CD4-positive, alpha-beta T cell treated with Interleukin-6 for 4 hours (primary cell): ENCODE results near the gene PPP2R5C.
"Not testable (repeated sequence)": the region's sequence is repeated elsewhere in the genome, so short reads cannot be mapped to it uniquely, and the experiment has no call there.

Source experiments
- DNase-seq: peaks from one replicate; pipeline ENCODE4 v3.0.0-alpha.2; 2020; ENCODE audit warnings: mixed read lengths

The PPP2R5C gene

DNA sequence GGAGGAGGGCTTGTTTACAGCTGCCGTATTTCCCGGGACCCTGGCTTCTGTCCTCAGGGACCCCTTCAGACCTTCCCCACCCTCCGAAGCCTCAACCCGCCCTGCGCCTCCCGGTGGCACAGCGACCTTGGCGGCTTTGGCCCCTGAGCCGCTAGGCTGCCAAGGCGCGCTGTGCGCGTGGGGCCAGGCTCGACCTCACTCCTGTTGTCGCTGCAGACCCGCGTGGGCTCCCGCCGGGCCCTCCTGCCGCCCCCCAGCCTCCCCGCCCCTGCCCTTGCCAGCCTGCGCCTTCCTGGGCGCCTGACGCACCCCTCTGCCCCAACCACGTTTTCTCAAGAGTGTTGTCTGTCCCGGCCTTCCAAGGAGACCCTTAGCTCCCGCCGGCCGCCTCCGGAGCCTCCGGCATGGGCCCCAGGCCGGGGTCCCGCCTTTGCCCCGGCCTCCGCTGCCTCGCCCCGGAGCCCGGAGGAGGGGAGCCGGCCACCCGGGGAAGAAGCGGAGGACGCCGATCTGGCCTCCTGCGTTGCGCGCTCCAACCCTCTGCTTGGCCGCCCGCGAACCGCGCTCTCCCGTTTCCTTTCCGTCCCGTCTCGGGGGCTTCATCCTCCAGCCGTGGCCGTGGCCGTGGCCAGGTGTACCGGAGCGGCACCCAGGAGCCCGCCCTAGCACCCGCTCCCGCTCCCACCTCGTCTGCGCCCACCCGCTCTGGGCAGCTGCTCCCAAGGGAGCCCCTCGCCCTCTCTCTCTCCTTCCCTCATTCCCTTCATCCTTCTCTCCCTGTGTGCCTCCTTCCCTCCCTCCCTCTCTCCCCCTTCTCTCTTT lies 19.9 kb downstream of the PPP2R5C start:
- DNase-seq: peak; percentile 41

DNA sequence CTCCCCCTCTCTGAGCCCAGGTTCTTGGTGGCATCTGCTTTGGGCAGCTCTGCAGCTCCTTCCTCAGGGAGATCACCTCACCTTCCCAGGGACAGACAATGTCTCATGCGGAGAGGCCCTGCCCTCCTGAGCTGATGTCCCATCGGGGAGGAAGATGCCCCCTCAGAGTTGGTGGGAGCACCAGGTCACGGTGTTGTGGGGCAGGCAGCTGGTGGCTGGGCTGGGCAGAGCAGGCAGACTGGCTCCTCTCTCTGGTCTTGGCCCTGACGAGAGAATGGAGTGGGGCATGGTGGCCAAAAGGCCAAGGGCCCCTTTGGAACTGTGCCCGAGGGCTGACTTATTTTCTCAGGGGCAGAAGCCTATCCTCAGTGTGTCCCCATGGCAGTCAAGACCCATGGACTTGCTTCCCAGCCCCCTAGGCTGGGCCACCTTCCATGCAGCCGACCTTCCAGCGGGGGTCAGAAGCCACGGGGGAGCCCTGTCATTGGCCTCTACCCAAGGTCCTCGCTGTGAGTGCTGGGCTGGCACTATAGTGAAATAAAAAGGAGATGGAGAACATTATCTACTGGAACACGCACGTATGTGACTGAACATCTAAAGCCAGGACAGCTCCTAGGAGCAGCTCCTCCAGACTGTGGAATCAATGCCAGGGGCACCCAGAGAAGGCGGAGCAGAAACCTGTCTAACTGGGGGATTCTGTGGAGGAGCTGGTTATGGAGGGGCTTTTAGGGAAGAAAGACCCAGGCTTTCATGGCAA lies 21.9 kb downstream of the PPP2R5C start:
- no peak for DNase-seq

DNA sequence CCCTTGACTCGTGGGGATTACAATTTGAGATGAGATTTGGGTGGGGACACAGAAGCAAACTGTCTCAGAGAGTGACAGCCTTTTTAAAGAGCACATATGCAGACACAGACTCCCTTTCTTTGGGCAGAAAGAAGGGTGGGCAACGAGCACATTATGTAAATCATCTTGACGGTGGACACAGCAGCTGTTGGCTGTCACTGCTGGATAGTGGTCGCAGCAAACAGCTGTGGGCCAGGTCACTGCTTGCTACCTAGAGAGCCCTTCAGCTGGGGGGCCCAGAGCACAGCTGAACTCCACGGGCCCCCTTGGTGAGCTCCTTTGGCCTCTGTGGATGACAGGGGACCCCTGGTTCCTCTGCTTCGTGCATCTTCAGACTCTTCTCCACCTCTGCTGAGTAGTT lies 23.1 kb downstream of the PPP2R5C start:
- no peak for DNase-seq

GRCh38 chr14:101788016-101788635 lies 26.6 kb downstream of the PPP2R5C start:
- DNase-seq: no peak

DNA sequence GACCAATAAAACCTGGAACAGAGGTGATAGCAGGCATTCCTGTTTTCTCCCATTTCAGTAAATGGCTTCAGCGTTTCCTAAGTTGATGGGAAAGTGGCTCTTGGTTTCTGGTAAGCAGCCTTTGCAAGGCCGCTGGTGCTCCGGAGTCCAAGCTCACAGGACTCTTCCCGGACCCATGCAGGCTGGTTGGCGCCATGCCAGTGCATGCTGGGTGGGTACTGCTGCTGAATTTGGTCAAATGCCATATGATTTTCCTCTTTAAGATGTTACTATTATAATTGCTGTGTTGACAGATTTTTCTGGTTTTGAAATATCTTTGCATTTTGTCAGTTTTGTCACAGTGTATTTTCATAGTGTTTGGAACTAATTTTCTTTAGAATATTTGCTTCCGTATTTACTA lies 27.7 kb downstream of the PPP2R5C start:
- DNase-seq: no peak

GRCh38 chr14:101790232-101790631 lies 28.7 kb downstream of the PPP2R5C start:
- no peak for DNase-seq

DNA sequence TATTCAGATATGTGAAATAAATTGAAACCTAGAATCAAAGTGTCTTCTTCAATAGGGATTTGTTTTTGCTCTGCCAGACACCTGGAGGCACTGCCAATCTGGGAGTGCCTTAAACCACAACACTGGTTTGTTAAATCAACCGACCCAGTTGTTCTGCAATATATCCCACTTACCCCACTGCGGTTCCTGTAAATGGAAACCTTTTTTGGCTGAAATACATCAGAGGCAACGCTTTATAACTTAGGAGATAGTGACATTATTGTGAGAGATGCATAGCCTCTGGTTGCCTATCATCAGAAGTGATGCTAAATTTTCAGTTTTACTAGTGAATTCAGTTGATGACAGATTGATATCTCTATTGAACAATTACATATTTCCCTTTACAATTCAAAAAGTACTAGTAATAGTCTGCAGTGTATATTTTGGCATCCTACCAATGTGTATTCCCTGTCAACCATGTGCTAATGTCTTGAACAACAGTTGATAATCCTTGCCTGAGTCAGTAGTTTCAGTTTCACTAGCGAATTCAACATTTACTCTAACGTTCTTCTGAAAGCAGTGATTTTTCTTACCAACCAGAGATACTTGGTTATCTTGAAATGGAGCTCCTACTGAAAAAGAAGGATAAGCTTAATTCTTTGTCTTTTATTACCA lies 30.5 kb downstream of the PPP2R5C start:
- DNase-seq: no peak

GRCh38 chr14:101796016-101796415 lies 34.5 kb downstream of the PPP2R5C start:
- DNase-seq: no peak

GRCh38 chr14:101796479-101796878 lies 35.0 kb downstream of the PPP2R5C start:
- no peak for DNase-seq

GRCh38 chr14:101797856-101798255 lies 36.3 kb downstream of the PPP2R5C start:
- DNase-seq: no peak

GRCh38 chr14:101804373-101804772 lies 42.9 kb downstream of the PPP2R5C start:
- DNase-seq: not testable (repeated sequence)

DNA sequence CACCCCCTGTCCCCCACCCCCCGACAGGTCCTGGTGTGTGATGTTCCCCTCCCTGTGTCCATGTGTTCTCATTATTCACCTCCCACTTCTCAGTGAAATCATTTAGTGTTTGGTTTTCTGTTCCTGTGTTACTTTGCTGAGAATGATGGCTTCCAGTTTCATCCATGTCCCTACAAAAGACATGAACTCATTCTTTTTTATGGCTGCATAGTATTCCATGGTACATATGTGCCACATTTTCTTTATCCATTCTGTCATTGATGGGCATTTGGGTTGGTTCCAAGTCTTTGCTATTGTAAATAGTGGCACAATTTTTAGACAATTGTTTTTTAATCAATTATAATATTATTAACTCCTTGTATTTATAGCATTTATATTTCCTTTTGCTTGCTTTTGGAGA lies 44.7 kb downstream of the PPP2R5C start:
- DNase-seq: not testable (repeated sequence)

- DNase-seq: no peak
Observed at GRCh38 chr14:101808020-101808641, 46.6 kb downstream of the PPP2R5C start.

GRCh38 chr14:101808894-101809670 lies 47.6 kb downstream of the PPP2R5C start:
- DNase-seq: no peak

- DNase-seq: peak; percentile 87
Observed at GRCh38 chr14:101809671-101810514, 48.4 kb downstream of the PPP2R5C start.

DNA sequence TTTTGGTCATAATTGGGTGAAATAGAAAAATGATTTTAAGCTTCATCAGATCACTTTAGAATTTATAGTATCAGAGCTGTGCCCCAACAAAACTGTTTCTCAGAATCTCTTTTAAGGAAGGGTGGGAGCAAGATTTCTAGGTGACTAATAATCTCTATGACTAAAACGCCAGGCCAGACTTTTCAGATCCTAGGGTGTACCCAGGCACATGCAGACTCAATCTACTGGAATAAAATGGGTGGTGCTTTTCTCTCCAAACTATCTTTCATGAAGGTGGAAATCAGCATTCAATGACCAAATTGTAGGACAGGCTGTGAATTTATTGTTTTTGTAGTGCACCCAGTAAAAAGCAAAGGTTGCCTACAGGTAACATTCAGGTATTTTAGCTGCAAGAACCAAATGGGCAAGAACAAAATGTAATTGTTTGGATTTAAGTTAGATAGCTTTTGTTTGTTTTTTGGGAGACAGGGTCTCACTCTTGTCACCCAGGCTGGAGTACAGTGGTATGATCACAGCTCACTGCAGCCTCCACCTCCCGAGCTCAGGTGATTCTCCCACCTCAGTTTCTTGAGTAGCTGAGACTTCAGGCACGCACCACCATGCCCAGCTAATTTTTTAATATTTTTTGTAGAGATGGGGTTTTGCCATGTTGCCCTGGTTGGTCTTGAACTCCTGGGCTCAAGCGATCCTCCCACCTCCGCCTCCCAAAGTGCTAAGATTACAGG lies 49.5 kb downstream of the PPP2R5C start:
- peak; percentile 46 for DNase-seq

DNA sequence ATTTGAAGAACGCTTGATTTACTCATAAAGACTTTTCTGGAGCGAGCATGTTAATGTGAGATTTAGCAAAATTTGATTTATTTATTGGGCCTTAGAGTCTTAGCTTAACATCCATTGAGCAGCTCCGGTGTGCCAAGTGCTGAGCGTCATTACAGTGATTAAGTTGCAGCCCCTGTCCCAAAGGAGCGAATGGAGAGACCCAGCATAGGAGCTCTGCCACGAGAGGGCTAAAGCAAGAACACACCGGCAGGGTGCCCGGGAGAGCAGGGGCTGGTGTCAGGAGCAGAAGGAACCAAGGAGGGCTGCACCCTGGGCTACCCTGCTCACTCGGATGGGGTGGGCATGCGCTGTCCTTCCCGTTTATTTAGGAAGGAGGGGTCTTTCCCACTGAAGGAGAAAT lies 50.6 kb downstream of the PPP2R5C start:
- peak; percentile 46 for DNase-seq

DNA sequence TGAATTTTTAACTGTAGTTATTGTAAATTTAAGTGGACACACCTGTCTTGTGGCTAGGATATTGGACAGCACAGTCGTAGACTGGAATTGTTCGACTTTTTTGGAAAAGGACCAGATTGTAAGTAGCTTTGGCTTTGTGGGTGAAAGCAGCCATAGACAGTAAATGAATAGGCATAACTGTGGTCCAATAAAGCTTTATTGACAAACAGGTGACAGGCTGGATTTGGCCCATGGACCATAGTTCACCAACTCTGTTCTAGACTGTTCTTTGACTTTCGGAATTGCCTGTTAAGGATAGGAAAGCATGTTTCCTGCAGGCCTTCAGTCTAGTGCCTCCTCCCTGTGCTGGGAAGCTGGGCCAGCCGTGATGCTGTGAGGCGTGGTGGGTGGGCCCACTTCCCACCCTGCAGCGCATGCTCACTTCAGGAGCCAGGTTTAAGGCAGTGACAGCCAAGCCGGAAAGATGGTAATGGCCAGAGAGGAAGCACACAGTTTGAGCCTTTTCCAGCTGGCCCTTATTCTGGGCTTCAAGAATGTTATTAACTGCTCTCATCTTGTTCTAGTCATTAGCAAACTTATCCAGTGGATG lies 51.8 kb downstream of the PPP2R5C start:
- peak; percentile 28 for DNase-seq

- DNase-seq: no peak
Observed at GRCh38 chr14:101813833-101814232, 52.3 kb downstream of the PPP2R5C start.

DNA sequence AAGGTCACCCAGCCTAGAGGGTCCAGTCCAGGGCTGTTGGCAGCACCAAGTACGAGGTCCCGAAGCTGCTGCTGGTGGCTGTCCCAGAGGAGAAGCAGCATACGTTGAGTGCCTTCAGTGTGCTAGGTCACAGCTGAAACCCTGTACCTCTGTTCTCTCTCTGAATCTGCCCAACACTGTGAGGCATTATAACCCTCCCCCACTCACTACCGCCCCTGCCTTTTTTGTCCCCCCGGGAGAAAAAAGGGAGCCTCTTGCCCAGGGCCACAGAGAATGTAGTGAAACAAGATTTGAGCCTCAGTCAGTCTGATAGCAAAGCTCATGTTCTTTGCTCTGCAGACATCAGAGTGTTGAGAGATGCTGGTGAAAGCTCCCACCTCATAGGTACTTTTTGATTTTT lies 53.4 kb downstream of the PPP2R5C start:
- peak; percentile 25 for DNase-seq
